ENCODE data around the gene PPID.
A peak's percentile ranks its signal among the peaks of the same experiment; 100 is the strongest.
"Not testable (repeated sequence)": the region's sequence is repeated elsewhere in the genome, so short reads cannot be mapped to it uniquely, and the experiment has no call there.

PPID gene

DNA sequence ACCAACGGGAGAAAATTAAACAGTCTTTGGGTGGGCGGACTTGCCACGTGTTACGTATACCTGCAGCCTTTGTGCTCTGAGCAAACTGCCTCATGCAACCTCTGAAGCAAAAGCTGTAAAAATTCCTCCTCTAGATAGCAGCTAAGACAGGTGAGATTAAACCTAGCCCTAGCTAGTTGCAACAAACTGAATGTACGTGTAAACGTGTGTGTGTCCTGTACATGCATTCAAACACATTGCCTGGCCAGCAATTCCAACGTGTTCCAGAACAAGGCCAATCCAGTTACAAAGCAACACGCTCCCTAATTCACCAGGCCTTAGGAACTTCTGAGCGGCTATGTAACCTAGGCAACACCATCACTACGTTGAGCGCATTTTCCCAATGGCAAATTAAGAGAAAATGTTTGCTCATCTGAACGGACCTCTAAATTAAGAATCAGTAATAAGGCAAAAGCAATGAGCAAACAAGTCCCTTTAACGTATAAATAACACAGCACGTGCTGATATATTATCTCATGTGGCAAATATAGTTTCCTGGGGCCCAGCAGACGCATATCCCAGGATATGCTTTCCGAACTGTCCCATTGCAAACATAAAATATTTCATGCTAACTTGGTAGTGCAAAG lies 792 bp downstream of the PPID start:
- Mint-ChIP-seq H3K4me3 (peak overlapping the region; percentile 99), H3K9me3 (no peaks in the 10 kb centered on the region), H3K27ac (peak overlapping the region; percentile 99), H3K4me1 (ENCODE audit: low read depth in 2 of 2) (peaks cover 23 to 42% of the 10 kb centered on the region in 2 donors), H3K27me3 (peaks cover 11% of the 10 kb centered on the region in 2 donors), H3K36me3 (ENCODE audit: insufficient read depth) (peaks cover 55% of the 10 kb centered on the region)
- ATAC-seq (replicated peaks) (no peak), DNase-seq (peak in 1 of 3 experiments; percentile 12)

DNA sequence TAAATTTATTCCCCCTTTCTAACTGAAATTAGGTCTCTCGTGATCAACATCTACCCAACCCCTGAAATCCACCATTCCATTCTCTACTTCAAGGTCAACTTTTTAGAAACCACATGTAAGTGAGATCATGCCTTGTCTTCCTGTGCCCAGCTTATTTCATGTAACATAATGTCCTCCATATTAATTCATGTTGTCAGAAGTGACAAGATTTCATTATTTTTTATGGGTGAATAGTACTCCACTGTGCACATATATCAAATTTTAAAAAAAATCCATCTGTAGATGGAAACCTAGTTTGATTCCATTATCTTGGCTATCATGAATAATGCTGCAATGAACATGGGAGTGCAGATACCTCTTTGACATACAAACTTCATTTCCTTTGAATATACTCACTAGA lies 1.5 kb downstream of the PPID start:
- Mint-ChIP-seq H3K4me1 (ENCODE audit: low read depth in 2 of 2) (peaks cover 23 to 42% of the 10 kb centered on the region in 2 donors), H3K9me3 (no peaks in the 10 kb centered on the region), H3K27me3 (peaks cover 4 to 7% of the 10 kb centered on the region in 2 donors), H3K27ac (peak overlapping the region; percentile 99), H3K36me3 (ENCODE audit: insufficient read depth) (peaks cover 63% of the 10 kb centered on the region), H3K4me3 (peak overlapping the region; percentile 99)
- no peak for DNase-seq
- no peak for ATAC-seq (replicated peaks)

DNA sequence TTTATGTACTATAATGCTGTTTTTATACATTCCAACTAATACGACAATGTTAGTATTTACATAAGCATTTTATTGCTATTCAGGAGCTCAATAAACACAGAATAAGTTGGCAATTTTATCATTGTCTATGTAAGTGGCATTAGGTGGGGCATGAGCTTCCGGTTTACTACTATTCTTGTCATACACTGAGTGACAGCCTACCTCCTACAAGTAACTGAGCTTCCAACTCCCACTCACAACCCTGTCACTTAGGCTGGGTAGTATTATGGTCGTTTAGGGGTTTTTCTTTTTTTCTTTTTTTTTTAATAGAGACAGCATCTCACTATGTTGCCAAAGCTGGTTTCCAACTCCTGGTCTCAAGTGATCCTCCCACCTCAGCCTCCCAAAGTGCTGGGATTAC lies 7.4 kb downstream of the PPID start:
- Mint-ChIP-seq H3K27me3 (no peaks in the 10 kb centered on the region), H3K4me3 (no peak overlapping the region), H3K27ac (peak overlapping the region in 1 of 2 donors; percentile 25), H3K9me3 (no peaks in the 10 kb centered on the region), H3K36me3 (ENCODE audit: insufficient read depth) (peaks cover 96% of the 10 kb centered on the region), H3K4me1 (ENCODE audit: low read depth in 2 of 2) (peaks cover 7 to 15% of the 10 kb centered on the region in 2 donors)
- ATAC-seq (replicated peaks) (no peak), DNase-seq (no peak)

DNA sequence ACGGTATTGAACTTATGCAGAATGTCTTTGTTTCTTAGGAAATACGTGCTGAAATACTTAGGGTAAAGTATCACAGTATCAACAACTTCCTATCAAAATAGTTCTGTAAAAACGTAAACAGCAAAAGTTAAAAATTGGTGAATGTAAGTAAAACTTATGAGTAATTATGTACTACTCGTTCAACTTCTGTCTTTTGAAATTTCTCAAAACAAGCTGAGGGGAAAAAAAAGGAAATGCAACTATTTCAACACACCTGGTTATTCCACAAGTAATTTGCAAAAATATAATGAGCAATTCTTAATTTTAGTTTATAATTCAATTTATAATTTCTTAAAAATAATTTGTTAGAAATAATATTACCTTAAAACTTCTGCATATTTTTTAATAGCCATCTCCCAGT lies 8.3 kb downstream of the PPID start:
- Mint-ChIP-seq H3K4me3 (no peak overlapping the region), H3K4me1 (ENCODE audit: low read depth in 2 of 2) (peaks cover 7 to 13% of the 10 kb centered on the region in 2 donors), H3K9me3 (no peaks in the 10 kb centered on the region), H3K36me3 (ENCODE audit: insufficient read depth) (peaks cover 95% of the 10 kb centered on the region), H3K27ac (no peak overlapping the region), H3K27me3 (no peaks in the 10 kb centered on the region)
- DNase-seq (no peak), ATAC-seq (replicated peaks) (no peak)

DNA sequence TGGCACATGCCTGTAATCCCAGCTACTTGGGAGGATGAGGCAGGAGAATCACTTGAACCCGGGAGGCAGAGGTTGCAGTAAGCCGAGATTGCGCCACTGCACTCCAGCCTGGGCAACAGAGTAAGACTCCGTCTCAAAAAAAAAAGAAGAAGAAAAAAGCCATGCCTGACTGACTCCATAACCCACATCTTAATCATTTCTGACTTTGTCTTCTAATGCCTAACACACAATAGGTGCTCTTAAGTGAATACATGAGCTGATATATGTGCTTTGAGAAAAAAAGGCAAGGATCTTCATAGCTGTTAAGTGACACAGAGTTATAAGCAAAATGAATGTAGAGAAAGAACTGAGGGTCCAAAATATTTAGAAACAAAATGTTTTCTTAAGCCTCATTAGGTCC lies 10.6 kb downstream of the PPID start:
- Mint-ChIP-seq H3K36me3 (ENCODE audit: insufficient read depth) (peaks cover 93% of the 10 kb centered on the region), H3K27ac (peak overlapping the region; percentile 27 to 53)
- H3K27me3 Mint-ChIP-seq; DNase-seq; H3K9me3 Mint-ChIP-seq; H3K4me1 Mint-ChIP-seq (ENCODE audit: low read depth in 2 of 2); ATAC-seq (replicated peaks); H3K4me3 Mint-ChIP-seq: not testable (repeated sequence)

DNA sequence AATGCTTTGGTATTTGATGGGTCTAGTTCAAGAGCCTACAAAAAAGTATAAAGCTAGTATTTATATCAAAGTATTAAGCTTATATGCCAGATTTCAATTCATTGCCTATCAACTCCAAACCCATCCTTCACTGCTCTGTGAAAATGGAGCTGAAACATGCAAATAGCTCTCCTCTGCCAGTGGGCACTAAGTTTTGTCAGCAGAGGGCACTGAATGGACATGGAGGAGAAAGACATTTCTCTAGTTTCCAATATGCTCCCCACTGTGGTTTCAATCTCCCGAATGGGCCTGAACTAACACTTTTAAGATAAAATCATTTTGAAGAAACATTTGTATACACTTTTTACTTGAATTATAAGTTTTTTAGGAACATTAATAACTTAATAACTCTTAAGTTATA lies 12.4 kb downstream of the PPID start:
- H3K36me3 Mint-ChIP-seq (ENCODE audit: insufficient read depth), result peaks cover 77% of the 10 kb centered on the region
- ATAC-seq (replicated peaks) (no peak), DNase-seq (no peak)
- no peaks in the 10 kb centered on the region for H3K9me3 Mint-ChIP-seq
- H3K27me3 Mint-ChIP-seq, result no peaks in the 10 kb centered on the region
- no peak overlapping the region for H3K27ac Mint-ChIP-seq
- peaks cover 0 to 2% of the 10 kb centered on the region in 2 donors for H3K4me1 Mint-ChIP-seq (ENCODE audit: low read depth in 2 of 2)
- H3K4me3 Mint-ChIP-seq, result no peak overlapping the region

DNA sequence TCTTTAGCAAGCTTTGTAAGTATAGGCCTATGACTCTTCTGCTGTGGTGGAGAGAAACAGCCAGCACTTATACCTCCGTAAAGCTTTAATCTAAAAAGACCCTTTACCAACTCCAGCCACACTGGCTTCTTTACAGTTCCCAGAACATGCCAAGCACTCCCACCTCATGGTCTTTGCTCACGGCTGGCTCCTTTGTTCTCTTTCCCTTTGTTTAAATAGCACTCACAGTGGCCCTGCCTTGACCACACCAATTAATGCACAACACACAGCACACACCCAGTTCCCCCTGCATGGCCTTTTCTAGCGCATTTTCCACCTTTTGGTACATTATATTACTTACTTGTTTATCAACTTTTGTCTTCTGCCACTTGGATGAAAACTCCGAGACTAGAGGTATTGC lies 18.9 kb downstream of the PPID start:
- ATAC-seq (replicated peaks) (no peak), DNase-seq (no peak)
- Mint-ChIP-seq H3K36me3 (ENCODE audit: insufficient read depth) (peaks cover 21% of the 10 kb centered on the region), H3K27me3 (no peaks in the 10 kb centered on the region), H3K27ac (peak overlapping the region; percentile 30 to 50), H3K4me3 (no peak overlapping the region), H3K4me1 (ENCODE audit: low read depth in 2 of 2) (no peaks in the 10 kb centered on the region), H3K9me3 (no peaks in the 10 kb centered on the region)

DNA sequence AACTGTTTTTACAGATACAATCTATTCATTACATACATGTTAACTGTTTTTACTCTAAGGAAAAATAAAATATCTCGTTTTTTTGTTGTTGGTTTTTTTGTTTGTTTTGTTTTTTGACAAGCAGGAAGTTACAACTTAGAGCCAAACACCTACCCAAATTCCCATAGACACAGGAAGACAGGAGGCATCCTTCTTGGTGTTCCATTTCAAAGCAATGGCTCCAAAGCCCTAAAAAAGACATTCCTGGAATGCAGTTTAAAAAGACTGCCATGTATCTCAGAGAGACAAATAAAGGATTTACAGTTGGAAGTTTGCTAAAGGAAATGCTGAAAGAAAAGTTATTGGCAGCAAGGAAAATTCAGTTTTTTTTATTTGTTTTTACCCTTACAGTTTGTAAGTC lies 34.4 kb downstream of the PPID start:
- Mint-ChIP-seq H3K36me3 (ENCODE audit: insufficient read depth) (peaks cover 11% of the 10 kb centered on the region), H3K9me3 (no peaks in the 10 kb centered on the region), H3K27me3 (no peaks in the 10 kb centered on the region), H3K27ac (no peak overlapping the region), H3K4me3 (no peak overlapping the region), H3K4me1 (ENCODE audit: low read depth in 2 of 2) (no peaks in the 10 kb centered on the region)
- DNase-seq (no peak), ATAC-seq (replicated peaks) (no peak)

DNA sequence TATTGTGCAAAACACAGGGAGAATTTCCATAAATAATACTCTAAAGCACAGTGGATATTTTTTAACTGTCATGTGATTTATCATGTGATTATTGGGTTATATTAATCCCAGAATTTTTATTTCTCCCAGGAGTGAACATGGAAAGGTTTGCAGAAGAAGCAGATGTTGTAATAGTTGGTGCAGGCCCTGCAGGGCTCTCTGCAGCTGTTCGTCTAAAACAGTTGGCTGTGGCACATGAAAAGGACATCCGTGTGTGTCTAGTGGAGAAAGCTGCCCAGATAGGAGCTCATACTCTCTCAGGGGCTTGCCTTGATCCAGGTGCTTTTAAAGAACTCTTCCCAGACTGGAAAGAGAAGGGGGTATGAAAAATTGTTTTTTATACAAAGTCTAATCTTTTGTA lies 41.1 kb downstream of the PPID start:
- Mint-ChIP-seq H3K4me1 (ENCODE audit: low read depth in 2 of 2) (peaks cover 0 to 5% of the 10 kb centered on the region in 2 donors), H3K4me3 (no peak overlapping the region), H3K36me3 (ENCODE audit: insufficient read depth) (peaks cover 14% of the 10 kb centered on the region), H3K9me3 (no peaks in the 10 kb centered on the region), H3K27ac (no peak overlapping the region), H3K27me3 (no peaks in the 10 kb centered on the region)
- ATAC-seq (replicated peaks) (no peak), DNase-seq (no peak)

DNA sequence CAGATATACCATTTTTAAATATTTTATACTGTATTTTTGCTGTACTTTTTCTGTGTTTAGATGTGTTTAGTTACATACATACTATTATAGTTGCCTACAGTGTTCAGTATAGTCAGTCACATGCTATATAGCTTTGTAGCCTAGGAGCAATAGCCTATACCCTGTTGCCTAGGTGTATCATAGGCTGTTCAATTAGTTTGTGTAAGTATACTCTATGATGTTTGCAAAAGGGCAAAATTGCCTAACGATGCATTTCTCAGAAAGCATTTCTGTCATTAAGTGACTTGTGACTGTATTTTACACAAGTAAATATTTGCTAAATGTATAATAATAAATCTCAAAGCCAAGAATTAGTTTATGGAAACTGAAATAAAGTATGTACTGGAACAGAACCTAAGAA lies 41.6 kb downstream of the PPID start:
- no peak overlapping the region for H3K4me3 Mint-ChIP-seq
- peaks cover 14% of the 10 kb centered on the region for H3K36me3 Mint-ChIP-seq (ENCODE audit: insufficient read depth)
- peaks cover 0 to 5% of the 10 kb centered on the region in 2 donors for H3K4me1 Mint-ChIP-seq (ENCODE audit: low read depth in 2 of 2)
- DNase-seq (no peak), ATAC-seq (replicated peaks) (no peak)
- H3K9me3 Mint-ChIP-seq, result no peaks in the 10 kb centered on the region
- H3K27ac Mint-ChIP-seq, result no peak overlapping the region
- no peaks in the 10 kb centered on the region for H3K27me3 Mint-ChIP-seq

DNA sequence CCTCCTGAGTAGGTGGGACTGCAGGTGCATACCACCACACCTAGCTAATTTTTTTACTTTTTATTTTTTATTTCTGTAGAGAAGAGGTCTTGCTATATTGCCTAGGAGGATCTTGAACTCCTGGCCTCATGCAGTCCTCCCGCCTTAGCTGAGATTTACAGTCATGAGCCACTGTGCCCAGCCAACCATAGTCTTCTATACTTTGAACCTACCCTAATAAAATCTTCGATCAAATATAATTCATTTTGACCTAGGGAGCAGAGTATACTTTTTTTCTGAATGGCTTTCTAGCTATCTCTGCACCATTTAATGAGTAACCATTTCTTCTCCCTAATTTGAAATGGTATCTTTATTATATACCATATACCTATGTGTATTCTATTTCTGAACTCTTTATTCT lies 44.4 kb downstream of the PPID start:
- Mint-ChIP-seq H3K4me3 (no peak overlapping the region), H3K27me3 (no peaks in the 10 kb centered on the region), H3K27ac (no peak overlapping the region), H3K4me1 (ENCODE audit: low read depth in 2 of 2) (peaks cover 0 to 5% of the 10 kb centered on the region in 2 donors), H3K9me3 (no peaks in the 10 kb centered on the region), H3K36me3 (ENCODE audit: insufficient read depth) (peaks cover 10% of the 10 kb centered on the region)
- ATAC-seq (replicated peaks) (no peak), DNase-seq (no peak)

DNA sequence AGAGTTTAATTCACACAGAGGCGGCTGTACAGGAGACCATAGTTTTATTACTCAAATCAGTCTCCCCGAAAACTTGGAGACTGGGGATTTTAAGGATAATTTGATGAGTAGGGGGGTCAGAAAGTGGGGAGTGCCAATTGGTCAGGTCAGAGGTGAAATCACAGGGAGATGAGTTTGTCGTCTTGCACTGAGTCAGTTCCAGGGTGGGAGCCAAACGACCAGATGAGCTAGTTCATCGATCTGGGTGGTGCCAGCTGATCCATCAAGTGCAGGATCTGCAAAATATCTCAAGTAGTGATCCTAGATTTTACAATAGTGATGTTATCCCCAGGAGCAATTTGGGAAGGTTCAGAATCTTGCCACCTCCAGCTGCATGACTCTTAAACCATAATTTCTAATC lies 47.1 kb downstream of the PPID start:
- ATAC-seq (replicated peaks) (no peak), DNase-seq (no peak)
- Mint-ChIP-seq H3K9me3 (no peaks in the 10 kb centered on the region), H3K4me3 (no peak overlapping the region), H3K27me3 (no peaks in the 10 kb centered on the region), H3K4me1 (ENCODE audit: low read depth in 2 of 2) (peaks cover 7 to 9% of the 10 kb centered on the region in 2 donors), H3K27ac (no peak overlapping the region), H3K36me3 (ENCODE audit: insufficient read depth) (peaks cover 14% of the 10 kb centered on the region)

DNA sequence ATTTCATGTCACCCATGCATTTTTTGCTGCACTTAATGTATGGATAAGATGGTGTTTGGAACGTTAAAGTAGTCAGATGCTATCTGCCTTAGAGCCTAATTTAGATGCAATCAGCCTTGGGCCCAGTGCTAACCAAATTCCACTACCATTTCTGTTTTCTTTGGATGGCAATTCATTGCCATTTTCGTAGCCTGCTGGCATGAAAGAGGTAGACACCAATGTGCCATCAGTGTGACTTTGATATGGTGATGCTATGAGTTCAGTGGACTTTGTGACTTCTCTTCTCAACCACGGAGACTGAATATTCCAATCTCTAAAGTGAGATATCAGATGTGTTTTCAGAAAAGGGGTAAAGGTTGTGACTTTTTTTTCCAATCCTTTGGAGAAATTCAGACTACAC lies 49.6 kb downstream of the PPID start:
- no peaks in the 10 kb centered on the region for H3K9me3 Mint-ChIP-seq
- no peak overlapping the region for H3K4me3 Mint-ChIP-seq

DNA sequence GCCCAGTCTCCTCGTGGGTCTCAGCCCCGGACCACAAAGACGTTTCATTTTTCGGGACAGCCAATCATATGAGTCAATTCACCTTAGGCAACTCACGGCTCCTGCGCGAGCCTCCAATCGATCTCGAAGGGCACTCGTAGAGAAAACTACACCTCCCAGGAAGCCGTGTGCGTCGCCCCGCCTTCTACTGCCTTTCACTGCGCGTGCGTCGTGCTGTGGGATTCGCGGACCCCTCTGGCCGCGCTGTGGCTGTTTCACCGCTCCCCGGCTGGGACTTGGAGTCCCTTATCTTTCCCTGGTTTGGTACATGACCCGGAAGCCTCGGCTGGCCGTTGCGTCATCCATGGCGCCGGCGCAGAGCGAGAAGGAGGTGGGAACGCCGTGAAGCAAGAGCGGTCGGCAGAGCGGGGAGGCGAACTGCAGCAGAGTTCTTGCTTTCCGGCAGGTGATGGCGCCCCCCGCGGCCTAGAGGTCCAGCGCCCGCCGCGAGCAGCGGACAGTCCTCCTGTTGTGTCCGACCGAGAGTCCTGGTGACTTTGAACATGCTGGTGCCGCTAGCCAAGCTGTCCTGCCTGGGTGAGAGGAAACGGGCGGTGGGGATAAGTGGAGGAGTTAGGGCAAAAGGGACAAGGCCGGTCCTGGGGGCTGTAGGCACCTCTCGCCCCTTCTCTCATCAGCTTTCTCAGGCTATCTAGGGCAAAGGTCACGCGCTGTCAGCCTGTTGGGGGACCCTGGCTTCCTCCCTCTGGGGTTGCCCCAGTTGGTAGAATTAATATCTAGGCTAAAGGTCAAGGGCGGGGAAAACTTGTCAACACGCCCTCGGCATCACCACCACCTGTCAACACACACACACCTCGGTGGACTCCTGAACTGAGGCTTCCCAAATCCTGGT lies 51.0 kb downstream of the PPID start, which contains the start of gene ETFDH:
ETFDH (plus strand) TSS at position 382 of the 892 bp plus-strand sequence; CDS start at position 543, 161 bp downstream.
- peak; percentile 80 for ATAC-seq (replicated peaks)
- DNase-seq, result peak; percentile 97 to 98 (median 98)
- Mint-ChIP-seq H3K9me3 (no peaks in the 10 kb centered on the region), H3K27me3 (no peaks in the 10 kb centered on the region), H3K27ac (peak within 1 kb of the TSS; percentile 97 to 100), H3K4me3 (peak within 1 kb of the TSS; percentile 92 to 97), H3K4me1 (ENCODE audit: low read depth in 2 of 2) (peaks cover 10 to 13% of the 10 kb centered on the region in 2 donors), H3K36me3 (ENCODE audit: insufficient read depth) (peaks cover 16% of the 10 kb centered on the region)

More for the DNA sequence above, 49.6 kb downstream of the PPID start:
- Mint-ChIP-seq H3K4me1 (ENCODE audit: low read depth in 2 of 2) (peaks cover 10 to 13% of the 10 kb centered on the region in 2 donors), H3K27me3 (no peaks in the 10 kb centered on the region), H3K27ac (peak overlapping the region in 1 of 2 donors; percentile 100), H3K36me3 (ENCODE audit: insufficient read depth) (peaks cover 16% of the 10 kb centered on the region)
- DNase-seq, result no peak
- no peak for ATAC-seq (replicated peaks)

Data from effector memory CD8-positive, alpha-beta T cell (primary cell).